Measurements from ENCODE around the gene SH3PXD2A.
"Not testable (repeated sequence)": the region's sequence is repeated elsewhere in the genome, so short reads cannot be mapped to it uniquely, and the experiment has no call there.

The SH3PXD2A gene

DNA sequence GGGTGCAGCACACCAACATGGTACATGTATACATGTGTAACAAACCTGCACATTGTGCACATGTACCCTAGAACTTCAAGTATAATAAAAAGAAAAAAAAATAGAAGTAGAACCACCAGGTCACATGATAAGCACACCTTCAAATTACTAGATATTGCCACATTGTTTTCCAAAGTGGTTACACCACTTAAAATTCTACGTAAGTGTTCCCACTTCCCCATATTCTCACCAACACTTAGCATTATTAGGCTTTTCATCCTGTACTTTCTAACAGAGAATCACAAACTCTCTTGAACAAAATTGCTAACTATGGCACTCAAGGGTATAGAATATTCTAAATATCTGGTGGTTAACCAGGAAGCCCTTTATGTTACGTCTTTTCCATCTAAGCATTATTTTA, 22.6 kb downstream of the SH3PXD2A start:
- DNase-seq, result no peak

GRCh38 chr10:103829838-103830465, 25.4 kb downstream of the SH3PXD2A start:
- no peak for DNase-seq

DNA sequence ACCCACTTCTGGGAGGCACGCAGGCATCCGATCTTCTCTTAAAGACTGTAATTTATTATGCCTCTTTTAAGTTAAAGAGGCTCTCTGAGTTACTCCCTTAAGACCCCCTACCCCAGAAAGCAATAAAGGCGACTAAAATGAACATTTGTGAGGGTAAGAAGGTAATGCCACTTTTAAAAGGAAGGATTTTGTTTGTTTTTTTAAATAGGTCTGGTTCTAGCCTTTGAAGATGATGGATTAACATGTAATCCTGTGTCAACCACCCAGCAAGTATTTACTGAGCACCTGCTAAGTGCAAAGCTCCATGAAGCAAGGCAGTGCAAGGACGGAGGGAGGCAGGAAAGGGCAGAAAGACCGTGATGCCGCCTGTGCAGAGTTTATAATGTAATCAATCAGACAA, 26.1 kb downstream of the SH3PXD2A start:
- no peak for DNase-seq

- DNase-seq, result no peak
Observed at GRCh38 chr10:103828587-103829197, 26.7 kb downstream of the SH3PXD2A start.

GRCh38 chr10:103828107-103828506, 27.3 kb downstream of the SH3PXD2A start:
- DNase-seq, result no peak

GRCh38 chr10:103826885-103827284, 28.5 kb downstream of the SH3PXD2A start:
- no peak for DNase-seq

DNA sequence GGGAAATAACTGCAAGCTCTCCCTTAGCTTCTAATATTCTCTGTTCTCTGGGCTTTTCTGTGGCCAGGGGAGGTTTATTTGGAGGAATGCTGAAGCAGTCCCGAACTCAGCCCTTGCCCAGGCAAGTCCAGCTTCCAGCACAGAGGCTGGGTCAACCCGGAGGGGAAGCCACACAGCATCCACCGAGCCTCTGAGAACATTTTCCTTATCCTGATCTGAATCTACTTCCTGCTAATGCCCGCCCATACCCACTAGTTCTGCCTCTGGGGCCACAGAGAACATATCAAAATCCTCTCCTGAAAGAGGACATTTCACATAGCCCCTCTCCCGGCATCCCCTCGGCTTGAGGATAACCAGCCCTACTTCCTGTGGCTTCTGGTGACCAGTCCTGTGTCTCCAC, 31.1 kb downstream of the SH3PXD2A start:
- no peak for DNase-seq

GRCh38 chr10:103823706-103824272, 31.6 kb downstream of the SH3PXD2A start:
- no peak for DNase-seq

- no peak for DNase-seq
Observed at GRCh38 chr10:103822800-103823199, 32.6 kb downstream of the SH3PXD2A start.

GRCh38 chr10:103822107-103822716, 33.2 kb downstream of the SH3PXD2A start:
- DNase-seq, result no peak

GRCh38 chr10:103820101-103821062, 35.0 kb downstream of the SH3PXD2A start:
- no peak for DNase-seq

DNA sequence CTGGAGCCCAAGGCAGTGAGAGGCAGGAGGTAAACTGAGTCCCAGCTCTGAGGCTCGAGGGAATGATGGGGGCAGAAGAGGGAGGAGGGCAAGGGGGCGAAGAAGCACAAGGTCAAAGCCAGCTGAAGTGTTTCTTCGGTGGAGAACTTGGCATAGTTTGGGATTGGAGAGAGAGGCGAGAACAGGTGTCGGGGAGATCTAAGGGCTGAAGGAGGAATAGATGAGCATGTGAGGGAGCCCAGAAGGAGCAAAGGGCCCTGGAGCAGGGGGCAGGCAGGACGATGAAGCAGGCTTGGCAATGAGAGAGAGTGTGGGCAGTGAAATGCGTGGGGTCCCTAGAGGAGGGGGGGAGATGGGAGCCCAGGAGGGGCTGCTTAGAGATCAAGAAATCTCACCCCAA, 35.9 kb downstream of the SH3PXD2A start:
- no peak for DNase-seq

DNA sequence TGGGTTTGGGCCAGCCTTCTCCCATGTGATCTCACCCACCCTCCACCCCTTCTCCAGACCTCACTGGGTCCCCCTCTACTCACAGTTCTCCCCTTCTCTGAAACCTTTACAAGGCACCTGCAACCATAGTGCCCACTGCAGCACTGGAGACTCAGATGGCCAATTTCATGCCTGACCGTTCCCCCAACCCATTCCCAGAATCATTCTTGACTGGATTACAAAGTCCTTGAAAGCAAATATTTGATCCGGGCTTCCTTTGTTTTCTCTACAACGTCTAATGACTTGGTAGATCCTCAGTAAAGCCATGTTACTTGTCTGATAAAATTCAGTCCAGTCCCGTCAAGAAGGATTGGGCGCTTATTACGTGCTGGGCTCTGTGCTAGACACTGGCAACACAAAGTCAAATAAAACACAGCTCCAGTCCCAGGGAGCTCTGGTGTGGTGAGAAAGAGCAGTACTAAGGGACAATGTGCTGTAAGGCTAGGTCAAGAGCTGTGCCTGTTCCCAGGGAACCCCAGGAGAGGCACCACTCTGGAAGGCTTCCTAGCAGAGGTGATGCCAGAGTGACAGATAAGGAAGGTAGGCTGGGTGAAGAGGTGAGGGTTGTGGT, 36.5 kb downstream of the SH3PXD2A start:
- no peak for DNase-seq

DNA sequence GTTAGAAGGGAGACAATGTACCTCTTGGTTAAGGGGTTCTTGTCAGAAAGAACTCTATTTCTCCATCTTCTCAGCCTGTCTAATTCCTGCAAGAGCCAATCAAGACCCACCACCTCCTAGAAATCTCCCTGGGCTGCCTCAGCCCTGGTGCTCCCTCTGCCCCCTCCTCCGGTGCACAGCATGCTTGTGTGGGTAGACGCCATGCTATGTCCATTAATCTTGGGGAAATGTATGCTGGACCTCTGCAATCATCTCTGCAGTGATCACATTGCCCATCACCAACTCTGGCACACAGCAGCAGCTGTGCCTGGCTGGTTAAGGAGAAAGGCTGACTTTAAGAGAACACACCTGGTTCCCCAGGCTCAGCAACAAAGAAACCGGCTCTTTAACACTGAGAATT, 37.3 kb downstream of the SH3PXD2A start:
- no peak for DNase-seq

GRCh38 chr10:103816431-103816830, 38.9 kb downstream of the SH3PXD2A start:
- DNase-seq, result no peak

GRCh38 chr10:103814626-103815370, 40.6 kb downstream of the SH3PXD2A start:
- no peak for DNase-seq

- no peak for DNase-seq
Observed at GRCh38 chr10:103814105-103814504, 41.3 kb downstream of the SH3PXD2A start.

DNA sequence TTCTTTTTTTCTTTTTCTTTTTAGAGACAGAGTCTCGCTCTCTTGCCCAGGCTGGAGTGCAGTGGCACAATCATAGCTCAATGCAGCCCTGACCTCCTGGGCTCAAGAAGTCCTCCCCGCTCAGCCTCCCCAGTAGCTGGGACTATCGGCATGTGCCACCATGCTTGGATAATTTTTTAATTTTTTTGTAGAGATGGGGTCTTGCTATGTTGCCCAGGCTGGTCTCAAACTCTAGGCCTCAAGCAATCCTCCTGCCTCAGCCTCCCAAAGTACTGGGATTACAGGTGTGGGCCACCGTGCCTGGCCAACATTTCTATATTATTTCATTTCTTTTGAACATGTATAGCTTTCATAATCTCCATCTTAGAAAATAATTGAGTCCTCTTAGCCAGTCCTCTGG, 42.1 kb downstream of the SH3PXD2A start:
- not testable (repeated sequence) for DNase-seq

- DNase-seq, result no peak
Observed at GRCh38 chr10:103812432-103812831, 42.9 kb downstream of the SH3PXD2A start.

GRCh38 chr10:103812004-103812403, 43.4 kb downstream of the SH3PXD2A start:
- no peak for DNase-seq

DNA sequence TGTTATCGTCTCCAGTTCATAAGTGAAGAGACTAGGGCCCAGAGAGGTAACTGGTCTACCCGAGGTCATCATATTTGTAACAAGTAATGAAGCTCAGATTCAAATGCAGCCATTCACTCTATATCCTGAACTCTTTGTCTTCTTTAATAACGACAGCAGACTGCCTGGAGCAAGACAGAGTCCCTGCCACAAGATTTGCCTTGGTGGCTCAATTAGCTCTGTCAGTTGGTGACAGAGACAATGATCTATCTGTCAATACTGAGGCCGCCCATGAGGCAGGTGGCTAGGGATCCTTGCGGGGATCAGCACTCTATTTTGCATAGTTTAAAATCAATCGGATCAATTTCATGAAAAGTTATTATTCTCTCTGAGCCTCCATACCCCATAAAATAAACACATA, 43.9 kb downstream of the SH3PXD2A start:
- DNase-seq, result no peak

GRCh38 chr10:103808780-103809179, 46.6 kb downstream of the SH3PXD2A start:
- DNase-seq, result no peak

Measured in NCI-H1436 treated with DMSO at 0.1 percent for 48 hours (cell line).